HEK293T (cell line): ENCODE results near the gene RNF130.

Experiments used
- CTCF ChIA-PET: fragments of 350-600 bp; formaldehyde crosslinking; extraction: SDS; loops from one replicate; lab custom pipeline; 2021; ENCODE audit warnings: antibody characterized with exemption, inconsistent platforms; lab: Yijun Ruan, JAX
- POLR2A ChIA-PET: fragments of 350-600 bp; formaldehyde crosslinking; extraction: SDS; loops from one replicate; lab custom pipeline; 2020; ENCODE audit warnings: antibody characterized with exemption, inconsistent platforms; lab: Yijun Ruan, JAX
- DNase-seq: peaks from one replicate; pipeline ENCODE4 v3.0.0; 2012; ENCODE audit warnings: mixed read lengths; ENCODE audit errors: extremely low spot score
- ARNT ChIP-seq: fragments of 450-650 bp; IDR thresholded peaks from 2 replicates; pipeline ENCODE4 v1.6.1; 2017; ENCODE audit warnings: mild to moderate bottlenecking
- BHLHE40 ChIP-seq: fragments of 450-650 bp; IDR thresholded peaks from 2 replicates; pipeline ENCODE4 v1.6.1; 2016; ENCODE audit warnings: mild to moderate bottlenecking, moderate library complexity, borderline replicate concordance
- CTBP1 ChIP-seq: fragments of 450-650 bp; IDR thresholded peaks from 2 replicates; pipeline ENCODE4 v1.6.1; 2016; ENCODE audit warnings: borderline replicate concordance
- ELF4 ChIP-seq: fragments of 450-650 bp; IDR thresholded peaks from 2 replicates; pipeline ENCODE4 v1.6.1; 2017; ENCODE audit warnings: antibody characterized with exemption
- FOXA1 ChIP-seq: fragments of 450-650 bp; IDR thresholded peaks from 2 replicates; pipeline ENCODE4 v1.6.1; 2016; ENCODE audit warnings: mild to moderate bottlenecking
- FOXK2 ChIP-seq: fragments of 450-650 bp; IDR thresholded peaks from 2 replicates; pipeline ENCODE4 v1.6.1; 2016; ENCODE audit warnings: mild to moderate bottlenecking
- FOXM1 ChIP-seq: fragments of 450-650 bp; IDR thresholded peaks from 2 replicates; pipeline ENCODE4 v1.6.1; 2017; ENCODE audit warnings: mild to moderate bottlenecking, borderline replicate concordance
- HDGF ChIP-seq: fragments of 450-650 bp; IDR thresholded peaks from 2 replicates; pipeline ENCODE4 v1.6.1; 2017; ENCODE audit warnings: antibody characterized with exemption, borderline replicate concordance
- L3MBTL2 ChIP-seq: fragments of 450-650 bp; conservative IDR thresholded peaks from 2 replicates; pipeline ENCODE4 v1.6.1; 2016; ENCODE audit warnings: mild to moderate bottlenecking
- LEF1 ChIP-seq: fragments of 450-650 bp; IDR thresholded peaks from 2 replicates; pipeline ENCODE4 v1.6.1; 2017; ENCODE audit warnings: mild to moderate bottlenecking, borderline replicate concordance
- NFRKB ChIP-seq: fragments of 450-650 bp; IDR thresholded peaks from 2 replicates; pipeline ENCODE4 v1.6.1; 2016; ENCODE audit warnings: mild to moderate bottlenecking, moderate library complexity
- PKNOX1 ChIP-seq: fragments of 450-650 bp; IDR thresholded peaks from 2 replicates; pipeline ENCODE4 v1.6.1; 2016
- SP1 ChIP-seq: fragments of 450-650 bp; IDR thresholded peaks from 2 replicates; pipeline ENCODE4 v1.6.1; 2017
- SUZ12 ChIP-seq: fragments of 450-650 bp; IDR thresholded peaks from 2 replicates; pipeline ENCODE4 v1.6.1; 2016; ENCODE audit warnings: mild to moderate bottlenecking
- TARDBP ChIP-seq: fragments of 450-650 bp; IDR thresholded peaks from 2 replicates; pipeline ENCODE4 v1.6.1; 2016
- ZNF384 ChIP-seq: fragments of 450-650 bp; IDR thresholded peaks from 2 replicates; pipeline ENCODE4 v1.6.1; 2016

Gene RNF130

GRCh38 chr5:180013678-180014077, 57.9 kb downstream of the RNF130 start:
- no peak for DNase-seq
- no peak for TF ChIP-seq BHLHE40
- no peak for TF ChIP-seq ARNT
- TF ChIP-seq TARDBP = no peak
- TF ChIP-seq SUZ12 = no peak
- TF ChIP-seq NFRKB = no peak
- TF ChIP-seq LEF1 = no peak
- no peak for TF ChIP-seq L3MBTL2
- TF ChIP-seq ZNF384 = no peak
- TF ChIP-seq ELF4 = no peak
- TF ChIP-seq FOXA1 = no peak
- TF ChIP-seq CTBP1 = no peak
- TF ChIP-seq HDGF = no peak
- TF ChIP-seq PKNOX1 = no peak
- TF ChIP-seq FOXM1 = no peak
- no peak for TF ChIP-seq SP1
- TF ChIP-seq FOXK2 = no peak
- POLR2A ChIA-PET = no interaction called here
- CTCF ChIA-PET = interaction anchor here (0.9 kb wide), 1 partner anchor 9 kb away, joined by 3 read pairs; no protein-coding TSS in a partner anchor

- TF ChIP-seq TARDBP = no peak
- no peak for TF ChIP-seq CTBP1
- no peak for TF ChIP-seq LEF1
- no peak for TF ChIP-seq FOXM1
- TF ChIP-seq SP1 = no peak
- no peak for TF ChIP-seq ELF4
- ChIA-PET CTCF (no interaction called here), POLR2A (no interaction called here)
- DNase-seq = no peak
Observed at GRCh38 chr5:180012316-180012715, 59.2 kb downstream of the RNF130 start.

GRCh38 chr5:180010636-180011035, 60.9 kb downstream of the RNF130 start:
- ChIA-PET POLR2A (no interaction called here), CTCF (no interaction called here)
- no peak for DNase-seq
- no peak for TF ChIP-seq NFRKB

GRCh38 chr5:180009581-180009980, 62.0 kb downstream of the RNF130 start:
- TF ChIP-seq CTBP1 = no peak
- no peak for TF ChIP-seq TARDBP
- no peak for TF ChIP-seq ARNT
- no peak for TF ChIP-seq ELF4
- no peak for TF ChIP-seq LEF1
- TF ChIP-seq FOXA1 = no peak
- no peak for TF ChIP-seq L3MBTL2
- no peak for TF ChIP-seq PKNOX1
- no peak for TF ChIP-seq FOXM1
- TF ChIP-seq FOXK2 = no peak
- POLR2A ChIA-PET = no interaction called here
- CTCF ChIA-PET = no interaction called here
- no peak for DNase-seq

- ChIA-PET CTCF (interaction anchor here (0.6 kb wide), 1 partner anchor 164 kb away, joined by 3 read pairs; no protein-coding TSS in a partner anchor), POLR2A (no interaction called here)
- no peak for DNase-seq
- TF ChIP-seq LEF1 (no peak), HDGF (no peak), FOXA1 (no peak), BHLHE40 (no peak), CTBP1 (no peak), ZNF384 (no peak), FOXM1 (no peak), TARDBP (no peak), NFRKB (no peak), ELF4 (no peak)
Observed at GRCh38 chr5:180008433-180008832, 63.1 kb downstream of the RNF130 start.

GRCh38 chr5:180007582-180007981, 64.0 kb downstream of the RNF130 start:
- POLR2A ChIA-PET = interaction anchor here (1.0 kb wide), 1 partner anchor 63 kb away, joined by 3 read pairs; no protein-coding TSS in a partner anchor
- CTCF ChIA-PET = no interaction called here
- TF ChIP-seq CTBP1 = no peak
- TF ChIP-seq FOXK2 = no peak
- no peak for TF ChIP-seq ZNF384
- no peak for TF ChIP-seq PKNOX1
- no peak for TF ChIP-seq ARNT
- no peak for TF ChIP-seq LEF1
- TF ChIP-seq NFRKB = no peak
- no peak for TF ChIP-seq FOXM1
- TF ChIP-seq FOXA1 = no peak
- TF ChIP-seq SP1 = no peak
- no peak for TF ChIP-seq L3MBTL2
- TF ChIP-seq HDGF = no peak
- TF ChIP-seq SUZ12 = no peak
- no peak for TF ChIP-seq ELF4
- TF ChIP-seq BHLHE40 = no peak
- no peak for TF ChIP-seq TARDBP
- no peak for DNase-seq

- ChIA-PET CTCF (interaction anchor here (1.1 kb wide), 1 partner anchor 20 kb away, joined by 3 read pairs; no protein-coding TSS in a partner anchor), POLR2A (no interaction called here)
- TF ChIP-seq CTBP1 (no peak), NFRKB (no peak), HDGF (no peak), SUZ12 (no peak), ARNT (no peak), FOXA1 (no peak), BHLHE40 (no peak), SP1 (no peak), FOXM1 (no peak), ELF4 (no peak), ZNF384 (no peak), FOXK2 (no peak), PKNOX1 (no peak), L3MBTL2 (no peak)
- no peak for DNase-seq
Observed at GRCh38 chr5:180006141-180006540, 65.4 kb downstream of the RNF130 start.
